NCI-H2029 treated with DMSO at 0.1 percent for 48 hours (cell line): ENCODE measurements around the gene TMBIM6.
A peak's percentile ranks its signal among the peaks of the same experiment; 100 is the strongest.
"Not testable (repeated sequence)": the region's sequence is repeated elsewhere in the genome, so short reads cannot be mapped to it uniquely, and the experiment has no call there.

Experiments
- DNase-seq: peaks from one replicate; lab custom pipeline; 2025; lab: John Stamatoyannopoulos, UW

TMBIM6 gene

GRCh38 chr12:49730050-49730449 is 11.3 kb upstream of the TMBIM6 start:
- DNase-seq: no peak

- no peak for DNase-seq
These were observed 10.7 kb upstream of the TMBIM6 start for GRCh38 chr12:49730568-49731101.

- no peak for DNase-seq
These were observed 7.9 kb upstream of the TMBIM6 start for GRCh38 chr12:49733219-49734017.

GRCh38 chr12:49734900-49735299 is 6.5 kb upstream of the TMBIM6 start:
- not testable (repeated sequence) for DNase-seq

- DNase-seq: not testable (repeated sequence)
These were observed 2.6 kb upstream of the TMBIM6 start for GRCh38 chr12:49738721-49739120.

GRCh38 chr12:49740277-49740676 is 1.1 kb upstream of the TMBIM6 start:
- not testable (repeated sequence) for DNase-seq

- peak; percentile 81 for DNase-seq
These were observed 694 bp downstream of the TMBIM6 start for GRCh38 chr12:49741882-49742620.

- DNase-seq: no peak
These were observed 3.1 kb downstream of the TMBIM6 start for GRCh38 chr12:49744363-49744885.

GRCh38 chr12:49748306-49748705 is 6.9 kb downstream of the TMBIM6 start:
- no peak for DNase-seq

GRCh38 chr12:49748800-49749199 is 7.4 kb downstream of the TMBIM6 start:
- DNase-seq: no peak

- DNase-seq: no peak
These were observed 9.0 kb downstream of the TMBIM6 start for GRCh38 chr12:49750027-49750995.

- no peak for DNase-seq
These were observed 9.6 kb downstream of the TMBIM6 start for GRCh38 chr12:49750996-49751393.

GRCh38 chr12:49761677-49762467 is 20.5 kb downstream of the TMBIM6 start:
- no peak for DNase-seq

- no peak for DNase-seq
These were observed 21.1 kb downstream of the TMBIM6 start for GRCh38 chr12:49762468-49762847.

GRCh38 chr12:49763006-49763591 is 21.7 kb downstream of the TMBIM6 start:
- DNase-seq: no peak

- no peak for DNase-seq
These were observed 22.8 kb downstream of the TMBIM6 start for GRCh38 chr12:49764126-49764525.

- DNase-seq: no peak
These were observed 24.7 kb downstream of the TMBIM6 start for GRCh38 chr12:49766115-49766455.

GRCh38 chr12:49767333-49767732 is 26.0 kb downstream of the TMBIM6 start:
- no peak for DNase-seq

GRCh38 chr12:49773102-49773501 is 31.7 kb downstream of the TMBIM6 start:
- DNase-seq: not testable (repeated sequence)

- DNase-seq: peak; percentile 10
These were observed 35.1 kb downstream of the TMBIM6 start for GRCh38 chr12:49776413-49776812.

GRCh38 chr12:49776858-49777257 is 35.5 kb downstream of the TMBIM6 start:
- no peak for DNase-seq
